HG02970 (cell line): ENCODE measurements around the gene RRAS2.
"Not testable (repeated sequence)": the region's sequence is repeated elsewhere in the genome, so short reads cannot be mapped to it uniquely, and the experiment has no call there.

Source experiments
- ATAC-seq: cut with Tn5 transposase; IDR thresholded peaks from one replicate; pipeline ENCODE4 v1.9.1; 2021; ENCODE audit warnings: mild to moderate bottlenecking, moderate library complexity, moderate number of reproducible peaks; ENCODE audit not compliant: unreplicated experiment, low FRiP score

RRAS2 gene

GRCh38 chr11:14264966-14265365 is 94.0 kb downstream of the RRAS2 start:
- ATAC-seq = no peak

- no peak for ATAC-seq
These were observed 96.6 kb downstream of the RRAS2 start for GRCh38 chr11:14262271-14262846.

- ATAC-seq = no peak
These were observed 97.9 kb downstream of the RRAS2 start for GRCh38 chr11:14261066-14261465.

GRCh38 chr11:14259878-14260277 is 99.1 kb downstream of the RRAS2 start:
- no peak for ATAC-seq

GRCh38 chr11:14259186-14259784 is 99.7 kb downstream of the RRAS2 start:
- ATAC-seq = no peak

GRCh38 chr11:14258221-14258935 is 100.6 kb downstream of the RRAS2 start:
- no peak for ATAC-seq

- ATAC-seq = no peak
These were observed 103.8 kb downstream of the RRAS2 start for GRCh38 chr11:14255238-14255534.

- ATAC-seq = no peak
These were observed 104.3 kb downstream of the RRAS2 start for GRCh38 chr11:14254533-14255237.

- no peak for ATAC-seq
These were observed 105.1 kb downstream of the RRAS2 start for GRCh38 chr11:14253840-14254239.

- no peak for ATAC-seq
These were observed 105.6 kb downstream of the RRAS2 start for GRCh38 chr11:14253421-14253820.

GRCh38 chr11:14252501-14252900 is 106.5 kb downstream of the RRAS2 start:
- ATAC-seq = not testable (repeated sequence)

GRCh38 chr11:14251754-14252153 is 107.2 kb downstream of the RRAS2 start:
- no peak for ATAC-seq

GRCh38 chr11:14249121-14249963 is 109.6 kb downstream of the RRAS2 start:
- ATAC-seq = no peak

- no peak for ATAC-seq
These were observed 110.4 kb downstream of the RRAS2 start for GRCh38 chr11:14248580-14248981.

- no peak for ATAC-seq
These were observed 113.5 kb downstream of the RRAS2 start for GRCh38 chr11:14245444-14245843.

- no peak for ATAC-seq
These were observed 114.1 kb downstream of the RRAS2 start for GRCh38 chr11:14244926-14245325.

- ATAC-seq = no peak
These were observed 116.2 kb downstream of the RRAS2 start for GRCh38 chr11:14242733-14243132.

- no peak for ATAC-seq
These were observed 116.8 kb downstream of the RRAS2 start for GRCh38 chr11:14242187-14242586.

- ATAC-seq = no peak
These were observed 118.0 kb downstream of the RRAS2 start for GRCh38 chr11:14240951-14241350.

GRCh38 chr11:14240221-14240620 is 118.8 kb downstream of the RRAS2 start:
- no peak for ATAC-seq
